Esophagus muscularis mucosa (tissue), 4 donors: Measurements from ENCODE around the gene KDELR1.

ENCODE experiments used
- EP300 ChIP-seq: sonication (generic); formaldehyde crosslinking; IDR thresholded peaks from one replicate; pipeline ENCODE4 v1.6.1; 2017; ENCODE audit warnings: antibody characterized with exemption
- POLR2A ChIP-seq: fragments of 450-650 bp; IDR thresholded peaks from one replicate; pipeline ENCODE4 v1.6.1; 2017; ENCODE audit warnings: antibody characterized with exemption, moderate library complexity, mild to moderate bottlenecking, low read depth
- POLR2AphosphoS5 ChIP-seq, 2 donors: sonication (generic); formaldehyde crosslinking; IDR thresholded peaks; one replicate each; pipeline ENCODE4 v1.6.1; 2017; ENCODE audit warnings: antibody characterized with exemption in 2 of 2
- TF ChIP-seq, protein P1 (sequence below), 3 experiments: fragments of 200-600 bp in 2 of 3; fragments of 450-650 bp in 1 of 3; sonication (generic) in 2 of 3; IDR thresholded peaks; one replicate each; pipeline ENCODE4 v1.5.1; 2017 to 2019; ENCODE audit warnings: antibody characterized with exemption in 3 of 3, mild to moderate bottlenecking in 2 of 3, moderate library complexity in 1 of 3

DNA sequence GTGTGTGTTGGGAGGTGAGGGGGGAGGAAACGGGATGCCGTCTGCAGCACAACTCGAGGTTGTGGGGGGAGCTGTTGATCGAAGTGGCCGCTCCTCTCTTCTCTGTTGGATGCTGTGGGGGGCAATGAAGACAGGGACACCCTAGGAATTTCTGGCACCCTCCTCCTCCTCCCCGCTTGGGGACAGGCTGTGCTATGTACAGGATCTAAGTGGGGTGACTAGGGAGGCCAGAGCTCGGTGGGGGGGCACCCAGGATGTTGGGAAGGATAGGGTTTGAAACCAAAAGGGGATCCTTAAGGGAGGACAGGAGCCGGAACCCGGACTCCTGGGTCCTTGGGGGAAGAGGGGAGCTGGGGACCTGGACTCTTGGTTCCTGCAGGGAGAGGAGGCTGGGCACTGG is 4.1 kb upstream of the KDELR1 start:
- TF ChIP-seq, protein P1, sequence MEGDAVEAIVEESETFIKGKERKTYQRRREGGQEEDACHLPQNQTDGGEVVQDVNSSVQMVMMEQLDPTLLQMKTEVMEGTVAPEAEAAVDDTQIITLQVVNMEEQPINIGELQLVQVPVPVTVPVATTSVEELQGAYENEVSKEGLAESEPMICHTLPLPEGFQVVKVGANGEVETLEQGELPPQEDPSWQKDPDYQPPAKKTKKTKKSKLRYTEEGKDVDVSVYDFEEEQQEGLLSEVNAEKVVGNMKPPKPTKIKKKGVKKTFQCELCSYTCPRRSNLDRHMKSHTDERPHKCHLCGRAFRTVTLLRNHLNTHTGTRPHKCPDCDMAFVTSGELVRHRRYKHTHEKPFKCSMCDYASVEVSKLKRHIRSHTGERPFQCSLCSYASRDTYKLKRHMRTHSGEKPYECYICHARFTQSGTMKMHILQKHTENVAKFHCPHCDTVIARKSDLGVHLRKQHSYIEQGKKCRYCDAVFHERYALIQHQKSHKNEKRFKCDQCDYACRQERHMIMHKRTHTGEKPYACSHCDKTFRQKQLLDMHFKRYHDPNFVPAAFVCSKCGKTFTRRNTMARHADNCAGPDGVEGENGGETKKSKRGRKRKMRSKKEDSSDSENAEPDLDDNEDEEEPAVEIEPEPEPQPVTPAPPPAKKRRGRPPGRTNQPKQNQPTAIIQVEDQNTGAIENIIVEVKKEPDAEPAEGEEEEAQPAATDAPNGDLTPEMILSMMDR (IDR thresholded peaks at IDR 0.05), result no peak
- TF ChIP-seq POLR2A, result no peak
- TF ChIP-seq EP300, result no peak
- TF ChIP-seq POLR2AphosphoS5 (IDR thresholded peaks at IDR 0.05), result no peak
